Right lung (tissue), 5 donors: ENCODE results near the gene GSDME. TPM values are rescaled to one million over a fixed set of nuclear protein-coding genes. Genes with fewer than 3 reads are reported as not detected.
A peak's percentile ranks its signal among the peaks of the same experiment; 100 is the strongest.

Source experiments
- DNase-seq, 2 donors: peaks; one replicate each; pipeline ENCODE4 v3.0.0-alpha.2; 2013
- polyA plus RNA-seq, 5 donors: library from polyadenylated mRNA; unstranded; fragments of 120-200 nt; gene quantifications; one replicate each; pipeline versions ENCODE4 v1.2.1 to v1.2.3, GENCODE V29; 2013; ENCODE audit warnings: inconsistent platforms in 1 of 5, low replicate concordance in 1 of 5; ENCODE audit not compliant: insufficient read length in 5 of 5, insufficient read depth in 1 of 5

GSDME gene
- polyA plus RNA-seq, 5 donors = 9.3 to 16.7 (median 12.1) TPM

DNA sequence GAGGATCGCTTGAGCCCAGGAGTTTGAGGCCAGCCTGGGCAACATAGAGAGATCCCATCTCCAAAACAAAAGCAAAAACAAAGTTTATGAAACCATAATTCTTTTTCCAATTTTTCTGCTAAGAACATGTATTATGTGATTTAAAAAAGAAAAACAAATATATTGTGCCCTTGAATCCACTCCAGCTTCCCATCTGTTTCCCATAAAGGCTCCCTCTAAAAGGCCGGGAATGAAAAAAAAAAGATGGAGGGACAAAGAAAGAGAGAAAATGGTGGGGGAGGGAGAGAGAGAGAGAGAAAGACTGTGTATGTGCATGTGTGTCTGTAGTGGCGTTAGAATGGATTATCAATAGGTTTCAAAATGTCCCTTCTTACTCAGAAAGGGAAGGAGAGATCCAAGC lies 20.5 kb upstream of the GSDME start:
- no peak for DNase-seq

- DNase-seq = no peak
Measured at GRCh38 chr7:24773646-24774045, 16.4 kb upstream of the GSDME start.

- no peak for DNase-seq
Measured at GRCh38 chr7:24769851-24770250, 12.6 kb upstream of the GSDME start.

DNA sequence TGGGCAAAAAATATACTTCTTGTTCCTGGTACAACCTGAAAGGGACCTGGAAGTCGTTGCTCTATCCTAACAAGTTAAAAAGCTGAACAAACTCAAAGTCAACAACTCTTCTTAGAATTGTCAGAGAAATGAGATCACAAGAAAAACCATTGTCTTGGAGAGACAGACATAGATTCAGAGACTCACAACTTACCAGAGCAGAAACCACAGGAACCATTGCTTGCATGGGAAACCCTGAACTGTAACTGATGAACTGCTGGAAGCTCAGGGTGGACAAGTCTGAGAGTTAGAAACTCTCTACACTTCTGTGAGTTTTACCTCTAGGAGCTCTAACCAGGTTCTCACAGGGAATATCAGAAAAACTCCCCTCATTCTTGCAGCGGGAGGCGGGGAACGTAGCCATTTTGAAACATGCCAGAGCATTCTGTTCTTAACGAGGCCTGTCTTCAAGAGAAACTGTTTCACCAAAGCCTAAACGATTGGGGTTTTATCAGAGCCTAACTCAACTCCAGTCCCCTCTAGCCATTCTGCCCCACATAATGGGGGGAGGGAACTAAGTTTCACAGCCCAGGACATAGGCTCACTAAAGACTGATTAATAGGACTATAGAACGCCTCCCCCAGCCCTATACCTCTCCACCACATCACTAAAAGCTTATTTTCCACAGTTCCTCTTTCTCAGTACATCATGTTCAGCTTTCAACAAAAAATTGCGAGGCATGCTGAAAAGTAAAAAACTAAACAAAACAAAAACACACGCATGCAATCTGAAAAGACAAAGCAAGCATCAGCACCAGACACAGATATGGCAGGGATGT lies 12.0 kb upstream of the GSDME start:
- DNase-seq = no peak

DNA sequence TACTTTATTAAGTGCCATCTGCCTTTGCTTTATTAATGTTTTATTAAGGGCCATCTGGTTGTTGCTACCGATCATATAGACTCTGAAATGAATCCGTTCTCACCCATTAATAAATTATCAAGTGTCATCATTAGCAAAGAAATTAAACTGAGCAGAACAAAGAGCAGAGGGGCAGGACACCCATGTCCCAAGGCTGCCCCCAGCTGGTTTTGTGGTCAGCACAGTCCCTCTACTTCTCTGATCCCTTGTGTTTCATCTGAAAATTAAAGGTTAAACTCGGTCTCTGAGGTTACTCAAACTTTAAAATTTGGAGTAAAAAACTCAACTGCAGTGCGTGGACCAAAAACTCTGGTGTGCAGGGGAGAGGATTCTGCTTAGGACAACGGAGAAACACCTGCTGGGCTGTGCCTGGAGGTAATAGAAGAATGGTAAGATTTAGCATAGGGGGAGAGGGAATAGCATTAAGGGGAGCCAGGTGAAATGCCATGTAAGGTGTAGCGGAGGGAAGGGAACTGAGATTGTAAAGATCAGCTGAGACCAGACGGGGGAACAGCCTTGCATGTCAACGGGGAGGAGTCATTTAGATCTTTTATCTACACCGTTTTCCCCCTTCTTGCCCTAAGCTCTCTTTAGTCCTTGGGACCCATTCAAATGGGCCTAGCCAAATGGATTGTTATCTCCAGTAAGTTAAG lies 10.8 kb upstream of the GSDME start:
- DNase-seq = no peak

DNA sequence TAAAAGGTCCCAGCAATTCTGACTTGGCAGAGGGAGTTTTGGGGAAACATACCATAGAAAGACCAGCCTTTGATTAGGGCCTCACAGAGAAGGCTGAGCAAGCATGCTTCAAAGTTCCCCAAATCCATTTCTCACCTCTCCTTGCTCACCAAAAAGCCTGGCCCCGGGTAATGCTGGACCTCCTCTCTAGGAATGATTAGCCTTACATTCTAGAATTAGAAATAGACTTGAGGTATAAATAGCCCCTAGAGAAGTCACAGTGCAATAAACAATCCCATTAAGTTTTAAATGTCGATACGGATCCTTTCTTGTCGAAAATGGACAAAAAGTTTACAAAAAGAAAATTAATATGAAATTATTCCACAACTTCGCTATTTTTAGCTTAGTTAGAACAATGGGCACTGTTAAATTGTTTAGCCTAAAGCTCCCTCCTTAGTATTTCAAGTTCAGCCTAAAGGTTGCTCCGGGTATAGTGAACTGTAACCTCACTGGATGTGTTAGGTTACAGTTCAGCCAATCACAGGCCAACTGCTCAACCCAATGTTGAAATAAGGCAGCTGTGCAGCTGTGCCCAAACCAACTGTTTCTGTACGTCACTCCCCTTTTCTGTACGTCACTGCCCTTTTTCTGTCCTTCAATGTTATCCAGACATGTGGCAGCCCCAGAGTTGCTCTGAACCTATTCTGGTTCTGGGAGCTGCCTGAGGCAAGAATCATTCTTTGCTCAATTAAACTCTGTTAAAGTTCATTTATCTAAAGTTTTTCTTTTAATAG lies 7.9 kb upstream of the GSDME start:
- DNase-seq = no peak

GRCh38 chr7:24764011-24764410 lies 6.7 kb upstream of the GSDME start:
- DNase-seq = no peak

DNA sequence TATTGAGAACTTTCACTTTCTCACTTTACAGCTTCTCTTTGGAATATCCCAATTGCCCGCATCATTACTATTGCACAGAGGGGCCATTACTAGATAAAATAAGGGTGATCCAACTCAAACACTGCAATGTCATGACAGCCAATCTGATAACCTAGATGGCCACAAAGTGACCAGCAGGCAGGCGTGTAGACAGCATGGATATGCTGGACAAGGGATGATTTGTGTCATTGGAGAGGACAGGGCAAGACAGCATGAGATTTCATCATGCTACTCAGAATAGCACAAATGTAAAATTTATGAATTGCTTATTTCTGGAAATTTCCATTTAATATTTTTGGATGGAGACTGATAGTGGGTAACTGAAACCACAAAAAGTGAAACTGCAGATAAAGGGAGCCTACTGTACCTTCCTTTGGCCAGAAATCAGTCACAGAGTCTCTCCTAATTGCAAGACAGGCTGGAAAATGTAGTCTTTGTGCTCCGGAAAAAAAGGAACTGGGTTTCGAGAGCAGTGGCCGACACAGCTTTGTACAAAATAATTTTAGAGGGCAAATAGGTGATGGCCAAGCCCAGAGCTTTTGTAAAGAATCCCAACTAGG lies 6.1 kb upstream of the GSDME start:
- DNase-seq = no peak

- no peak for DNase-seq
Measured at GRCh38 chr7:24762771-24763170, 5.5 kb upstream of the GSDME start.

DNA sequence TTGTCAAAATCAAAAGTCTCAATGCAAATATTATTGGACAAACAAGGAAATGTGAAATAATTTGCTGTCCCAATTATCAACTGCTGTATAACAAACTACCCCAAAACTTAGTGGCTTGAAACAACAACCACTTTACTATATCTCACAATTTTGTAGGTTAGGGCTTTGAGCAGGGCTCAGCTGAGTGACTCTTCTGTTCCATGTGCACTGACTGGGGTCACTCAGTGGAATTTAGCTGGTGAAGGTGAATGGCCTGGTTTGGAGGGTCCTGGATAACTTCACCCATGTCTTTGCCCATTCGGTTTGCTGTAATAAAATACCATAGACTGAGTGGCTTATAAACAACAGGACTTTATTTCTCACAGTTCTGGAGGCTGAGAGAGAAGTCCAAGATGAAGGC lies 3.7 kb upstream of the GSDME start:
- DNase-seq = no peak

DNA sequence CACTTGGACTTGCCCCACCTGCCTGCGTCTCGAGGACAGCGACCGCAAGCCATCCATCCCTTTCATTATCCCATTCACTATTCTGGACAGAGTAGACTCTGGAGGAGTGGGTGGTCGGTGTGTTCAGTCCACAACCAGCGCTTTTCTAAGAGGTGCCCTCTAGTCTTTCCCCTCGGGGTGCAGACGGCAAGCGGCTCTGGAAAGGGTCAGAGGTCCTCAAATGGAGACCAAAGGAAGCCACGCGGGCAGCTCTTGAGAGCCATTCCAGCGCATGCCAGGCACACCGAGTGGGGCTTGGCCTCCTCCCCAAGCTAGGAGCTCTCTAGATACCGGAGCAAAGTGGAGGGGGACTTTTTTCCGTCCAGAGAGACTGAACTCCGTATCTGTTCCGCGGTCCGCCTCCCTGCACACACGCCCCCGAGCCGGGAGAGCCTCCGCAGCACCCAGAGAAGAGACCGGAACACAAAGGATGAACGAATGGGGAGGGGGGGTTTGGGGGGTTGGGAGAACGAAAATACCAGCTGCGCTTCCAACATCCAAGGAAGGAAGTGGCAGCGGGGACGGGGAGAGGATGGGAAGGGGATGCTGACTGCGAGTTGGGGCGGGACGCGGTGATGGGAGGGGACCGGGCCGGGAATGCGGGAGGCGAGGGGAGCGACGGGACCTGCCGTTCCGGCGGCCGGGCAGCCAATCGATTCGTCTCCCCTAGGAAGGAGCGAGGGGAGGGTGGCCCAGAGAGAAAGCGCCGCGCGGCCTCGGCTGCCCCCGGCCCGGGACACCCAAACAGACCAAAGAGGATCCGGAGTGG lies 515 bp downstream of the GSDME start:
- DNase-seq = peak in 1 of 2 donors; percentile 55

GRCh38 chr7:24755541-24756407 lies 1.5 kb downstream of the GSDME start:
- no peak for DNase-seq

- DNase-seq = no peak
Measured at GRCh38 chr7:24754906-24755506, 2.3 kb downstream of the GSDME start.

DNA sequence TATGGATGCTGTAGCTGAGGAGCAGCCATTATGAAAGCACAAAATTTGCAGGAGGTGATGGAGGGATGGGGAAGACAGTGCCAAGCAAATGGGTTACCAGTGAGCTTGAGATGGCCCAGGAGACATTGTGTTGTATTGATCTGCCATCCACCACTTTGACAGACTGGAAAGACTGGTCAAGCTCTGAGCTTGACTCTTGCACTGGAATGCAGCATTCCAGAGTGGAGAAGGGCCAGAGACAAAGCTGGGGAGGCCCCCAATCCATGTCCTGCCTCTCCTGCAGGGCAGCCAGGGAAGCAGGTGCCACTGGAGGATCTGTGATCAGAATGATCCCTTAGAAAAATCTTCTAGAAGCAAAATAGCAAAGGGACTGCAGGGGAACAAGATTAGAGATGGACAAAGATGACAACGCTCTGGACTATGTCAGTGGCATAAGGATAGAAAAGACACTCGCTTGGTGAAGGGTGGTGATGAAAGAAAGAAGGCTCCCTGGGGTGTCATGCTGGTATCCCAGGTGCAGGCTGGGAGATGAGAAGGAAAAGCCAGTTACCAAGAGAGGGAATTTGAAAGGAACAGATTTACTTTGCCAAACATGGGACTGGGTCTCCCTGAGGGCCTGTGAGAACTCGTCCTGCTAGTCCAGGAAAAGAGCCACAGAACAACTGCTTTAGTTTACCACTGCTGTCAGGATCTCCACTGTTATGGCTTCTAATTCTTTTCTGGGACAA lies 5.0 kb downstream of the GSDME start:
- no peak for DNase-seq

DNA sequence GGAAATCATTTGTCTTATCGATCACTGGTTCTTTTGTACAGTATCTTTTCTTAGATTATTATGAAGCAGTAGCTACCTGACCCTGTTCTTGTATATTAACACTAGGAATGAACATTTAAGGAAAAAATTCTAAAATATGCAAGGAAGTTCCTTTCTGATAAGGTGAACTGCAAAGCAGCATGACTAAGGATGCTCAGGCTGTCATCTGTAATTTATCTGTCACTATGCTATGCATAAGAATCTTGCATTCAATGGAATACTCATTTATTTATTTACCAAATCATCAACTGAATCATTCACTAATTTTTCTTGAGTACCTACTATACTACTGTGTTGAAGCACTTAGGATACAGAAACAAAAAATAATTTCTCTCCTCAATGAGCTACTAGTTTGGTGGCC lies 5.8 kb downstream of the GSDME start:
- DNase-seq = no peak

DNA sequence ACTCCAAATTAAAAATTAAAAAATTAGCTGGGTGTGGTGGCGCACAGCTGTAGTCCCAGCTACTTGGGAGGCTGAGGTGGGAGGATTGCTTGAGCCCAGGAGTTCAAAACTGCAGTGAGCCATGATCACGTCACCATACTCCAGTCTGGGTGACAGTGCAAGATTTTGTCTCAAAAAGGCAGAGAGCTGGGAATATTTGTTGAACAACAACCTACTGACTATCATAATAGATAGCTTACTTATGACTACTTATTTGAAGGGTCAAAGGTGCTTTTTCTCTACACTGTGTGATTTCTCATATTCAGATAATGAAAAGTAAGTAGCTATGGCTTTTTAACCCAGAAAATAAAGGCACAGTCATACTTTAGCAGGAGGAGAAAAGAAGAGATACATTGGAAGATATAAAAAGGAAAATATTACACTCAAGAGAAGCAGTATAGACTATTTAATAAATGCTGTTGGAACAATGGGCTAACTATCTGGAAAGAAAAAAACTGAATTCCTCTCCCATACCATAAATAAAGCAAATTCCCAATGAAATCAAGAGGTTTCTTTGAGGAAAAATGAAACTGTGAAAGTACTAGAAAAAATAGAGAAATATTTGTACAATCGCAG lies 6.7 kb downstream of the GSDME start:
- DNase-seq = no peak

GRCh38 chr7:24748521-24748920 lies 8.7 kb downstream of the GSDME start:
- DNase-seq = no peak

GRCh38 chr7:24745355-24745754 lies 11.9 kb downstream of the GSDME start:
- DNase-seq = no peak

DNA sequence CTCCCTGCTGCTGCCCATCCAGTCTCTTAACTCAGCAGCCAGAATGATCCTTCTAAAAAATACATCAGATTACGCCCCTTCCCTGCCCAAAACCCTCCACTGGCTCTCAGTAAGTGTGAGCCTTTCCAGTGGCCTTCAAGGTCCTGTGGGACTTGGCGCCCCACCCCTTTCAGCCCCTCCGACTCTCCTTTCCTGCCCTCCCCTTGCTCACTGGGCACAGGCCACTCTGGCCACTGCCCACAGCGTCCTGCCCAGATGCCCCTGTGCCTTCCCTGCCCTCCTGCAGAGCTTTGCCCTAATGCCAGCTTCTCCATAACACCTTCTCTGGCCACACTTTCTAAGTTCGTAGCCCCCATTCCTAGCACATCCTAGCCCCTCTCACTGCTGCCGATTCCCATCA lies 13.8 kb downstream of the GSDME start:
- no peak for DNase-seq
